NB4 (cell line): ENCODE results near the gene NRAS.

Experiments
- CTCF ChIP-seq: IDR thresholded peaks from one replicate; pipeline ENCODE4 v1.5.1; 2012; ENCODE audit warnings: low read depth, low read length
- MAX ChIP-seq: IDR thresholded peaks from 2 replicates; pipeline ENCODE4 v1.6.1; 2011; ENCODE audit warnings: low read depth, low read length
- POLR2A ChIP-seq: IDR thresholded peaks from 2 replicates; pipeline ENCODE4 v1.6.1; 2011; ENCODE audit warnings: mild to moderate bottlenecking; ENCODE audit not compliant: insufficient read length; ENCODE audit errors: extremely low read depth

GRCh38 chr1:114746450-114747121 lies 30.0 kb upstream of the NRAS start:
- no peak for TF ChIP-seq POLR2A
- TF ChIP-seq CTCF = no peak
- no peak for TF ChIP-seq MAX
